ENCODE measurements around the gene PIANP. TPM values are rescaled to one million over a fixed set of nuclear protein-coding genes. Genes with fewer than 3 reads are reported as not detected.

Gene PIANP
- total RNA-seq, 2 donors from 2014 or later: 2.6 to 7.1 TPM

- Mint-ChIP-seq H3K36me3 (ENCODE audit: low read depth) (peaks cover 30% of the 10 kb centered on the region), H3K4me1 (peaks cover 12% of the 10 kb centered on the region), H3K27ac (peak within 1 kb of the TSS; percentile 52), H3K4me3 (peak within 1 kb of the TSS; percentile 68), H3K9me3 (no peaks in the 10 kb centered on the region), H3K27me3 (ENCODE audit: insufficient read depth) (peaks cover 41% of the 10 kb centered on the region)
- Histone ChIP-seq H3K4me1 (ENCODE audit: control insufficient read depth, insufficient read depth, low read length) (no peaks in the 10 kb centered on the region), H3K9me3 (ENCODE audit: control insufficient read depth, low read length) (no peaks in the 10 kb centered on the region), H3K4me3 (ENCODE audit: low read length) (peak within 1 kb of the TSS; percentile 64), H3K27me3 (ENCODE audit: control insufficient read depth, insufficient read depth, low read length, poor library complexity, severe bottlenecking) (peaks cover 3% of the 10 kb centered on the region), H3K9ac (ENCODE audit: extremely low read depth, low read length, poor library complexity, severe bottlenecking) (no peak within 1 kb of the TSS), H3K36me3 (ENCODE audit: control insufficient read depth, insufficient read depth, low read length) (peaks cover 23% of the 10 kb centered on the region), H3K27ac (ENCODE audit: low read depth, low read length) (no peak within 1 kb of the TSS)
- 28 to 39% methylated on average over 9 to 38 of the region's 38 CpGs for WGBS, 2 experiments (ENCODE audit: insufficient coverage in 1 of 2, insufficient read length in 1 of 2)
- TF ChIP-seq, protein P1, sequence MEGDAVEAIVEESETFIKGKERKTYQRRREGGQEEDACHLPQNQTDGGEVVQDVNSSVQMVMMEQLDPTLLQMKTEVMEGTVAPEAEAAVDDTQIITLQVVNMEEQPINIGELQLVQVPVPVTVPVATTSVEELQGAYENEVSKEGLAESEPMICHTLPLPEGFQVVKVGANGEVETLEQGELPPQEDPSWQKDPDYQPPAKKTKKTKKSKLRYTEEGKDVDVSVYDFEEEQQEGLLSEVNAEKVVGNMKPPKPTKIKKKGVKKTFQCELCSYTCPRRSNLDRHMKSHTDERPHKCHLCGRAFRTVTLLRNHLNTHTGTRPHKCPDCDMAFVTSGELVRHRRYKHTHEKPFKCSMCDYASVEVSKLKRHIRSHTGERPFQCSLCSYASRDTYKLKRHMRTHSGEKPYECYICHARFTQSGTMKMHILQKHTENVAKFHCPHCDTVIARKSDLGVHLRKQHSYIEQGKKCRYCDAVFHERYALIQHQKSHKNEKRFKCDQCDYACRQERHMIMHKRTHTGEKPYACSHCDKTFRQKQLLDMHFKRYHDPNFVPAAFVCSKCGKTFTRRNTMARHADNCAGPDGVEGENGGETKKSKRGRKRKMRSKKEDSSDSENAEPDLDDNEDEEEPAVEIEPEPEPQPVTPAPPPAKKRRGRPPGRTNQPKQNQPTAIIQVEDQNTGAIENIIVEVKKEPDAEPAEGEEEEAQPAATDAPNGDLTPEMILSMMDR (conservative IDR thresholded peaks at IDR 0.05): no peak
- peak; percentile 94 for DNase-seq
Measured at GRCh38 chr12:6647083-6647604, 53.5 kb downstream of the PIANP start, which contains the start of gene ACRBP. Gene ACRBP (minus strand): TSS chr12:6647432. CDS start chr12:6647366, 66 bp downstream.

- Histone ChIP-seq H3K27me3 (ENCODE audit: control insufficient read depth, insufficient read depth, low read length, poor library complexity, severe bottlenecking) (peaks cover 9% of the 10 kb centered on the region), H3K27ac (ENCODE audit: low read depth, low read length) (no peak overlapping the region), H3K9ac (ENCODE audit: extremely low read depth, low read length, poor library complexity, severe bottlenecking) (no peak overlapping the region), H3K4me3 (ENCODE audit: low read length) (peak overlapping the region; percentile 64), H3K9me3 (ENCODE audit: control insufficient read depth, low read length) (no peaks in the 10 kb centered on the region), H3K36me3 (ENCODE audit: control insufficient read depth, insufficient read depth, low read length) (peaks cover 17% of the 10 kb centered on the region), H3K4me1 (ENCODE audit: control insufficient read depth, insufficient read depth, low read length) (no peaks in the 10 kb centered on the region)
- Mint-ChIP-seq H3K36me3 (ENCODE audit: low read depth) (peaks cover 24% of the 10 kb centered on the region), H3K9me3 (no peaks in the 10 kb centered on the region), H3K4me1 (peaks cover 12% of the 10 kb centered on the region), H3K27me3 (ENCODE audit: insufficient read depth) (peaks cover 48% of the 10 kb centered on the region), H3K27ac (peak overlapping the region; percentile 52), H3K4me3 (peak overlapping the region; percentile 68)
- WGBS, 2 experiments (ENCODE audit: insufficient coverage in 1 of 2, insufficient read length in 1 of 2): 92 to 95% methylated on average over 23 to 28 of the region's 28 CpGs
- TF ChIP-seq, protein P1 (conservative IDR thresholded peaks at IDR 0.05): no peak
- peak; percentile 35 for DNase-seq
Measured at GRCh38 chr12:6646276-6647082, 54.1 kb downstream of the PIANP start.

GRCh38 chr12:6644903-6645302 lies 55.7 kb downstream of the PIANP start:
- no peak overlapping the region for H3K4me3 ChIP-seq (ENCODE audit: low read length)
- Mint-ChIP-seq H3K27me3 (ENCODE audit: insufficient read depth) (peaks cover 59% of the 10 kb centered on the region), H3K4me3 (no peak overlapping the region), H3K27ac (no peak overlapping the region), H3K9me3 (no peaks in the 10 kb centered on the region), H3K4me1 (peaks cover 20% of the 10 kb centered on the region), H3K36me3 (ENCODE audit: low read depth) (peaks cover 9% of the 10 kb centered on the region)
- H3K9me3 ChIP-seq (ENCODE audit: control insufficient read depth, low read length): no peaks in the 10 kb centered on the region
- no peak overlapping the region for H3K27ac ChIP-seq (ENCODE audit: low read depth, low read length)
- H3K36me3 ChIP-seq (ENCODE audit: control insufficient read depth, insufficient read depth, low read length): peaks cover 5% of the 10 kb centered on the region
- peaks cover 9% of the 10 kb centered on the region for H3K27me3 ChIP-seq (ENCODE audit: control insufficient read depth, insufficient read depth, low read length, poor library complexity, severe bottlenecking)
- no peak overlapping the region for H3K9ac ChIP-seq (ENCODE audit: extremely low read depth, low read length, poor library complexity, severe bottlenecking)
- DNase-seq: peak; percentile 85
- WGBS, 2 experiments (ENCODE audit: insufficient coverage in 1 of 2, insufficient read length in 1 of 2): 47% methylated on average over 5 of the region's 5 CpGs; no CpG with 5 or more reads in 1 of the 2 experiments
- TF ChIP-seq, protein P1 (conservative IDR thresholded peaks at IDR 0.05): peak; percentile 69
- H3K4me1 ChIP-seq (ENCODE audit: control insufficient read depth, insufficient read depth, low read length): no peaks in the 10 kb centered on the region
